Measurements from ENCODE around the gene COQ10A. TPM values are rescaled to one million over a fixed set of nuclear protein-coding genes. Genes with fewer than 3 reads are reported as not detected.
A peak's percentile ranks its signal among the peaks of the same experiment; 100 is the strongest.

Gene COQ10A
- polyA plus RNA-seq, 3 donors, result 1.7 to 13.5 (median 2.0) TPM

DNA sequence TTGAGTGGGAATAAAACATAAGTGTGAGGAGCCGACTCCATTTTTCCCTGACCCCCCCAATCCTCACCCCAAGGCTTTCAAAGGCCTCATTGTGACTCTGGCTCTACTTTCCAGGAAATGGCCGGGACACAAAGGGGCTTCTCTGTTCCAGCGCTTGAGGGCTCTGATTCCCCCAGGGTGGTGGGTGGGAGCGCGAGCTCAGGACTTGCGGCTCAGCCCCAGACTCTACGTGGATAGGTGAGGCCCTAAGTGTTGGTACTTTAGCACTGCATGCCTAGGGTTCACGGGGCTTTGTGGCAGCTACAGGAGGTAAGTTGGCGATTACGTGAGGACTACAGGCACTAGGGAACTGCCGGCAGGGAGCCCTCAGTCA is 48.5 kb downstream of the COQ10A start:
- H3K9me3 ChIP-seq (replicated peaks in 1 of 2; ENCODE audit: control insufficient read depth in 1 of 2, insufficient read depth in 1 of 2, low read length in 2 of 2), result no peaks in the 10 kb centered on the region
- peak overlapping the region; percentile 89 for H3K9ac ChIP-seq (ENCODE audit: insufficient read depth, low read length, poor library complexity, severe bottlenecking)
- Mint-ChIP-seq H3K4me3 (peak overlapping the region; percentile 96 to 97), H3K27me3 (ENCODE audit: low read depth in 3 of 3) (no peaks in the 10 kb centered on the region), H3K36me3 (peaks cover 31 to 49% of the 10 kb centered on the region in 2 donors), H3K27ac (peak overlapping the region; percentile 98 to 100 (median 98)), H3K9me3 (peaks cover 0 to 1% (median 0%) of the 10 kb centered on the region in 7 donors), H3K4me1 (peaks cover 18% of the 10 kb centered on the region)
- H2AFZ ChIP-seq (ENCODE audit: insufficient read depth, low read depth, low read length, poor library complexity, severe bottlenecking), result peak overlapping the region; percentile 96
- H3K4me3 ChIP-seq (replicated peaks in 1 of 3; ENCODE audit: low read depth in 2 of 3, low read length in 3 of 3), result peak overlapping the region; percentile 59 to 96 (median 95)
- peak overlapping the region; percentile 93 for H3K4me2 ChIP-seq (replicated peaks; ENCODE audit: extremely low read depth, low read length, poor library complexity, severe bottlenecking)
- TF ChIP-seq, protein P1, sequence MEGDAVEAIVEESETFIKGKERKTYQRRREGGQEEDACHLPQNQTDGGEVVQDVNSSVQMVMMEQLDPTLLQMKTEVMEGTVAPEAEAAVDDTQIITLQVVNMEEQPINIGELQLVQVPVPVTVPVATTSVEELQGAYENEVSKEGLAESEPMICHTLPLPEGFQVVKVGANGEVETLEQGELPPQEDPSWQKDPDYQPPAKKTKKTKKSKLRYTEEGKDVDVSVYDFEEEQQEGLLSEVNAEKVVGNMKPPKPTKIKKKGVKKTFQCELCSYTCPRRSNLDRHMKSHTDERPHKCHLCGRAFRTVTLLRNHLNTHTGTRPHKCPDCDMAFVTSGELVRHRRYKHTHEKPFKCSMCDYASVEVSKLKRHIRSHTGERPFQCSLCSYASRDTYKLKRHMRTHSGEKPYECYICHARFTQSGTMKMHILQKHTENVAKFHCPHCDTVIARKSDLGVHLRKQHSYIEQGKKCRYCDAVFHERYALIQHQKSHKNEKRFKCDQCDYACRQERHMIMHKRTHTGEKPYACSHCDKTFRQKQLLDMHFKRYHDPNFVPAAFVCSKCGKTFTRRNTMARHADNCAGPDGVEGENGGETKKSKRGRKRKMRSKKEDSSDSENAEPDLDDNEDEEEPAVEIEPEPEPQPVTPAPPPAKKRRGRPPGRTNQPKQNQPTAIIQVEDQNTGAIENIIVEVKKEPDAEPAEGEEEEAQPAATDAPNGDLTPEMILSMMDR (IDR thresholded peaks at IDR 0.05), result no peak
- peaks cover 22 to 40% of the 10 kb centered on the region in 2 donors for H3K36me3 ChIP-seq (replicated peaks in 1 of 2; ENCODE audit: control insufficient read depth in 1 of 2, insufficient read depth in 2 of 2, low read length in 2 of 2)
- no peaks in the 10 kb centered on the region for H4K20me1 ChIP-seq (ENCODE audit: insufficient read depth, low read length)
- DNase-seq, result no peak
- no peaks in the 10 kb centered on the region for H3K27me3 ChIP-seq (ENCODE audit: control insufficient read depth in 2 of 2, insufficient read depth in 2 of 2, low read length in 2 of 2)
- 1% methylated on average over 10 of the region's 11 CpGs for WGBS (ENCODE audit: insufficient coverage)
- intact Hi-C loops (cut with micrococcal nuclease), result loop anchor here (2.0 to 5.0 kb wide), 2 partner anchors 14 to 47 kb away; partner anchors contain the start of genes APOF (in 2 of the 2), STAT2 (in 2 of the 2) and CS (in 1 of the 2)
- H3K79me2 ChIP-seq (ENCODE audit: insufficient read depth, low read length), result peaks cover 13% of the 10 kb centered on the region
- peaks cover 14 to 16% of the 10 kb centered on the region in 2 donors for H3K4me1 ChIP-seq (ENCODE audit: control insufficient read depth in 1 of 2, insufficient read depth in 2 of 2, low read length in 2 of 2)
- H3K27ac ChIP-seq (ENCODE audit: low read depth in 1 of 2, low read length in 2 of 2), result peak overlapping the region; percentile 91 to 98

DNA sequence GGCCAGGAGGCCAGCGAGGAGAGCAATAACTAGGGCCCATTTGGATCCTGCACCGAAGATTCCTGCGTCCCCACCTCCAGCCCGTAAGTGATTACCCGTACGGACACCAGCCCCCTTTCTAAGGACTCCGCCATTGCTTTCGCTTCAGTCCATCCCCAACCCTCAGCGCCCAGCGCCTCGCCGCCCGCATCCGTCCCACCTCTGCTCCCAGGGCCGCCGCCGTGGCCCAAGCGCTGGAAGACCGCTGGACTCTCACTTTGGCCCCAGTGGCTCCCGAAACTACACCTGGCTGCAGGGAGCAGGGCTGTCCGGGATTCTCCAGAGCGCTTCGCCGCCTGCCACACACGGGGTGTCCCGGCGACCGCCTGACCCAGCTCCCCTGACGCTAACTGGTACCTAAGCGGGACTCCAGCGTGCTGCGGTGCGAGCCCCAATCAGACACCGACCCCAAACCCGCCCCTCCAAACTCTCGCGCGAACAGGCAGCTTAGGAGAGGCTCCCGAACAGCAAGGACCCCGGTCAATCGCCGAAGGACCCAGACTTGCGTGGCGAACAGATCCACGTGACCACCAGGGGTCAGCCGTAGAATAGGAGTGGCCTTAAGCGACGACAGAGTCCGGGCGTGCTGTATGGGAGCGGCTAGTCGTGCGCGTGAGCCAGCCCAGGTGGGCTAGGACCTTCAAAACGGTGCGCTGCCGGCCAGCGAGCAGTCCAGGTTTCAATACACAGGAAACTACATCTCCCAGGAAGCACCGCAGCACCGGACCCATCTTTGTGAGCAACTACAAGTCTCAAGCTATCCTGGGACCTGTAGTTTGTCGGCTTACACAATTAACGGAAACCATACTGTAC is 49.1 kb downstream of the COQ10A start, which contains the start of gene CNPY2:
CNPY2 (minus strand) TSS at position 367 of the 852 bp plus-strand sequence. CDS start 771 bp downstream, outside the sequence.
- H3K4me3 ChIP-seq (replicated peaks in 1 of 3; ENCODE audit: low read depth in 2 of 3, low read length in 3 of 3), result peak within 1 kb of the TSS; percentile 59 to 96 (median 95)
- H3K4me1 Mint-ChIP-seq, result peaks cover 19% of the 10 kb centered on the region
- WGBS (ENCODE audit: insufficient coverage), result under 1% methylated on average over 55 of the region's 62 CpGs
- peaks cover 17 to 34% of the 10 kb centered on the region in 2 donors for H3K36me3 ChIP-seq (replicated peaks in 1 of 2; ENCODE audit: control insufficient read depth in 1 of 2, insufficient read depth in 2 of 2, low read length in 2 of 2)
- H3K36me3 Mint-ChIP-seq, result peaks cover 25 to 49% of the 10 kb centered on the region in 2 donors
- DNase-seq, result peak; percentile 87 to 93 (median 92)
- H3K27ac ChIP-seq (ENCODE audit: low read depth in 1 of 2, low read length in 2 of 2), result peak within 1 kb of the TSS; percentile 91 to 98
- H3K9me3 ChIP-seq (replicated peaks in 1 of 2; ENCODE audit: control insufficient read depth in 1 of 2, insufficient read depth in 1 of 2, low read length in 2 of 2), result no peaks in the 10 kb centered on the region
- H3K4me1 ChIP-seq (ENCODE audit: control insufficient read depth in 1 of 2, insufficient read depth in 2 of 2, low read length in 2 of 2), result peaks cover 14 to 20% of the 10 kb centered on the region in 2 donors
- no peaks in the 10 kb centered on the region for H3K27me3 ChIP-seq (ENCODE audit: control insufficient read depth in 2 of 2, insufficient read depth in 2 of 2, low read length in 2 of 2)
- no peaks in the 10 kb centered on the region for H3K27me3 Mint-ChIP-seq (ENCODE audit: low read depth in 3 of 3)
- no peaks in the 10 kb centered on the region for H4K20me1 ChIP-seq (ENCODE audit: insufficient read depth, low read length)
- peak within 1 kb of the TSS; percentile 98 to 100 (median 98) for H3K27ac Mint-ChIP-seq
- intact Hi-C loops (cut with micrococcal nuclease), result loop anchor here (2.0 to 5.0 kb wide), 3 partner anchors 15 to 46 kb away; partner anchors contain the start of genes APOF (in 2 of the 2), STAT2 (in 2 of the 2), CS (in 1 of the 2) and PAN2 (in 1 of the 2)
- peak within 1 kb of the TSS; percentile 96 for H2AFZ ChIP-seq (ENCODE audit: insufficient read depth, low read depth, low read length, poor library complexity, severe bottlenecking)
- H3K4me2 ChIP-seq (replicated peaks; ENCODE audit: extremely low read depth, low read length, poor library complexity, severe bottlenecking), result peak within 1 kb of the TSS; percentile 93
- peaks cover 13% of the 10 kb centered on the region for H3K79me2 ChIP-seq (ENCODE audit: insufficient read depth, low read length)
- H3K4me3 Mint-ChIP-seq, result peak within 1 kb of the TSS; percentile 96 to 97
- H3K9me3 Mint-ChIP-seq, result peaks cover 0 to 1% (median 0%) of the 10 kb centered on the region in 7 donors
- H3K9ac ChIP-seq (ENCODE audit: insufficient read depth, low read length, poor library complexity, severe bottlenecking), result peak within 1 kb of the TSS; percentile 89
- TF ChIP-seq, protein P1 (IDR thresholded peaks at IDR 0.05), result no peak
